ENCODE results near the gene SAMD13.
A peak's percentile ranks its signal among the peaks of the same experiment; 100 is the strongest.

GRCh38 chr1:84278905-84279304 lies 22.6 kb upstream of the SAMD13 start:
- no peak for TF ChIP-seq CTCF (IDR thresholded peaks at IDR 0.05)
- TF ChIP-seq POLR2AphosphoS5 (IDR thresholded peaks at IDR 0.05) = peak in 1 of 3 donors; percentile 8
